GM18498 (cell line): ENCODE measurements around the gene TSPAN9.

Source experiments
- ATAC-seq: cut with Tn5 transposase; IDR thresholded peaks from one replicate; pipeline ENCODE4 v1.9.1; 2021; ENCODE audit warnings: mild to moderate bottlenecking, moderate library complexity; ENCODE audit not compliant: unreplicated experiment

The TSPAN9 gene

GRCh38 chr12:3288690-3289089, 211.5 kb downstream of the TSPAN9 start:
- ATAC-seq = no peak

DNA sequence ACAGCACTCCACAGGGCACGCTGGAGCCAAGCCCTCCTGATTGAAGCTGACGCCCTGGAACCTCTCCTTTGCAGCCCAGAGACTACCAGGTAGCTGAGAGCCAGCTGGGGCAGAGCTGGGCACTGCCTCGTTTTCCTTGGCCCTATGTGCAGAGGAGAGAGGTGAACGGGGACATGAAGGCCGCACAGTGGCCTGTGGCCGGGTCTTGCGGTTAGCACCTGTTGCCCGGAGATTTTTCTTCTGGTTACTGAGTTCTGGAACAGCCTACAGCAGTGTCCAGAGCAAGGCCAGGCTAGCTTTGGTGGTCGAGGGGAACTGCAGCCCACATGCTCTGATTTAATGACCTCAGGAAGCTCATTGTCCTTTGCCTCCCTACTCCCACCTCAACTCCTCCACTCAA, 212.5 kb downstream of the TSPAN9 start:
- no peak for ATAC-seq

DNA sequence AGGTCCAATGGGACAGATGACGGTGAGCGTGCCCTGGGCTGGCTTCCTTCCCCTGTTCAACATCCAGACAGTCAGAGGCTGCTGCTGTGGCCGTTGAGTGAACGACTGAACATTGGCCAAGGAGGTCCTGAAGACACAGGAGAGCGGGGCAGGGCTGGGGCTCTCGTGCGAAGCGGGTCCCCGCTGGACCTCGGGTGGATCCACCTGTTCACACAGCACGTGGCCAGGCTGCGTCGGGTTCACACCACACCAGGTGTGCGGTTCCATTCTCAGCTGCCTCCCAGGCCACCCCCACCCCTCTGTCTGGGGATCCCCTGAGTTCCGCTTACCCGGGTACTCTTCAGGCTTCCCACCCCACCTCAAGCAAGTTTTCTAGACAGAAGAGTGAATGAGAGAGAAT, 214.8 kb downstream of the TSPAN9 start:
- ATAC-seq = no peak

DNA sequence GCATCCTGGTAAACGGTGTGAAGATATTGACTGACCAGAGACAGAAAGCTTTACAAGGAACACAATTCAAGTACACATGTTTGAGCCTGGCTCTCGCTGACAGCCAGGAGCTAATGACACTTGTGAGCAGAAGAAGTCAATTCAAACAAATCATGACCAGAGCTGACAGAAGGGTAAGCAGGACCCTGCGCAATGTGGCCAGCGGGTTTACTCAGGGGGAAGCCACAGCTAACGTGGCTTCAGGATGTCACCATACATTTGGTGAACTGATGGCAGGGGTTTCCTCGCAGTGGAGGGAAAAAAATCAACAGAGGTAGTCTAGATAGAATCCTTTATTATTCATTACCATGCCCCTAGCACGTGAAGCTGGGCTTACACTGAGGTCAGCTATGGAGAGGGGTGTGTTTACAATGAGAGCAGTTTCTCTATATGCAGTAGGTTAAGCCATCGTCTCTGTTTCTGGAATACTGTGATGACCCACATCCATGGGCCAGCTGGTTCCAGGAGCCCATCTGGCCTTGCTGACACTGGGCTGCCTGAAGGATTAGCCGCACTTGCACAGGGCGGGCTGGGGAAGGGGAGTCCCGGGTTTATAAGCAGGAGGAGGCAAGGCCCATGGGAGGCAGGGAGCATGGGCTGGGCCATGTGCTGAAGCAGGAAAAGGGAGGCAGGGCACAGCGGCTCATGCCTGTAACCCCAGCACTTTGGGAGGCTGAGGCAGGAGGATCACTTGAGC, 215.7 kb downstream of the TSPAN9 start:
- no peak for ATAC-seq

GRCh38 chr12:3293446-3294161, 216.4 kb downstream of the TSPAN9 start:
- no peak for ATAC-seq

- ATAC-seq = no peak
These were observed 217.3 kb downstream of the TSPAN9 start for GRCh38 chr12:3294481-3294911.

- no peak for ATAC-seq
These were observed 218.0 kb downstream of the TSPAN9 start for GRCh38 chr12:3295225-3295624.

DNA sequence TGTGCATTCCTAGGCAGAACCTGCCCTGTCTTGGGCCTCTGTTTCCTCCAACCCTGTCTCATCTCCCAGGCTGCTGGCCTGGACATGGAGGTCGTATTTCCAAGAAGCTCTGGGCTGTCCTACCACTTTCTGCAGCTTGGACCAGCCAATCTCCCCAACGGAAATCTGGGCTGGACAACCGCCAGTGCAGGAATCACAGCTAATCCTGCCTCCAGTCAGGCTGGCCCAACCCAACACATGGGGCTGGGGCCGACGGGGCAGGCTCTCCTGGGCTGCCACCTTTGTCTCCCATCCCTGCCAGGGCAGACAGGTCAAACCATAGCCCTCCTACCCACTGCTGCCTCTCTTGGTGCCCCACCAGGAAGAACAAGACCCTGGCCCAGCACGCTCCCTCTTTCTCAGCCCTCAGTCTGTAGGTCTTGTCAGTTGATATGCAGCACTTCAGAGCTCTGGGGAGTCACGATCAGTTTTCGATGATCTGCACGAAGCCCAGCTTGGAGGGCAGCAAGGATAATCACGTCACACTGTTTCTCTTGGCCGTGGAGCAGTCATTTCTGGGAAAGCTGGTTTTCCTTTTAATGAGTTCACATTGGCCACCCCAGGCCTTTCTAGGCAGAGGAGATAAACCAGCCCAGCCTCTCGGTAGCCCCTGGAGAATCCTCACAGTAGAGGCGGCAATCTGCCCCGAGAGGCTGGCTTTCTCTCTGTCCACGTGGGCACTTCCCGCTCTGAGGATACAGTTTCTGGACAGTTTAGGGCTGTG, 218.6 kb downstream of the TSPAN9 start:
- no peak for ATAC-seq

- no peak for ATAC-seq
These were observed 219.2 kb downstream of the TSPAN9 start for GRCh38 chr12:3296409-3296701.

- ATAC-seq = no peak
These were observed 221.4 kb downstream of the TSPAN9 start for GRCh38 chr12:3298603-3299002.

DNA sequence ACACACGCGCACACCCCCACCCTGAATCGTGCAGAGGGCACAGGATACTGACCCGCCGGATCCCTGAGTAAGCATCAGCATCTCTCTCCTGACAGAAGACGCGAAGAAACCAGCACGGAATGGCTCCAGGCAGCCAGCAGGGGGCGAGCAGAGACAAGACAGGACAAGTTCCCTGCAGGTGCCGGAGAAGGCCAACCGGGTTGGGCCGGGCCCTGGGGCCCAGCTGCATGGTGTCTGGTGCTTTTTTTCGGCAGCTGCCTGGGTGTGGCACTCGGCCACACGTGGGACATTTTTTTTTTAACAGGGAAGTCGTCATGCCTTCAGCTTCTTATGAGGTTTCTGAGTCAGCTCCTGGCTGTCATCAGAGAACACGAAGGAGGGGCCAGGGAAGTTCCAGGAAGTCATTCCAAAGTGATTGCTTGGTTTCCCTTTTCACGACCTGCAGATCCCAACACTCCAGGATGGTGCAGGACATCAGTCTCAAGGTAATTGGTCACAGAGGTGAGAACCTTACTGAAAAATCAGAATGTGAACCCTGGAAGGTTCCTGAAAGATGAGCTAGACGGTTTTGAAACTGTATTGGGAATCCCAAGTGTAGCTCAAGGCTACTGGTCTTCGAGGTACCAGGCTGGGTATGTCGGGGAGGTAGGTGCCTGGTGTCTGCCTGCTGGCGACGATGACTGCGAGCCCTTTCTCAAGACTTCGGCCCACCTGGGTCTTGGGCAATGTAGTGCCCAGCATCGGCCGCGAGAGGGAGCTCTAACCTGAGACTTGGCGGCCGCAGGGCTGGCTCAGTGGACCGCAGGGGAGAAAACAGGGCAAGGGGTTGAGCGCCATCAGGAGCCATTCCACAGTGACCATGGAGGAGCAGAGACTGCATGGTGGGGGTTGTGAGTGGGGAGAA, 223.0 kb downstream of the TSPAN9 start:
- peak; percentile 71 for ATAC-seq

GRCh38 chr12:3300833-3301401, 223.7 kb downstream of the TSPAN9 start:
- ATAC-seq = no peak

DNA sequence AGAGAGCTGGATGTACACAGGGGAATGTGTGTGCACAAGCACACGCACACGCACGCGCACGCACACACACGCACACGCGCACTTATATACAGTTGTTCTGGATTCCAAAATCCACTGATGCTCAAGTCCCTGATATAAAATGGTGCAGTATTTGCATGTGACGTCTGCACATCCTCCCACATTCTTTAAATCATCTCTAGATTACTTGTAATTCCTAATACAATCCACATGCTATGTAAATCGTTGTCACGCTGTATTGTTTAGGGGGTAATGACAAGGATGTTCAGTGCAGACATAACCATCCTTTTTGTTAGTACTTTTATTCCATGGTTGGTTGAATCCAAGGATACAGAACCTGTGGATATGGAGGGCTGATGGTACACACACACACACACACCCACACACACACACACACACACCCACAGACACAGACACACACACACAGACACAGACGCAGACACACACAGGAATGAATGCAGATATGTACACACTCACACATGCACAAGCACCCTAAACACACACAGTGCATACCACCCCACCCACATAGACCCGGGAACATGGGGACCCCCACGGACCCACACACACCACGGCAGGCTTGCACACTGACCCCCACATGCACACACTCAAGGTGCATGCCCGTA, 225.3 kb downstream of the TSPAN9 start:
- ATAC-seq = no peak

GRCh38 chr12:3303410-3304136, 226.4 kb downstream of the TSPAN9 start:
- ATAC-seq = no peak

- ATAC-seq = no peak
These were observed 227.4 kb downstream of the TSPAN9 start for GRCh38 chr12:3304436-3305165.

DNA sequence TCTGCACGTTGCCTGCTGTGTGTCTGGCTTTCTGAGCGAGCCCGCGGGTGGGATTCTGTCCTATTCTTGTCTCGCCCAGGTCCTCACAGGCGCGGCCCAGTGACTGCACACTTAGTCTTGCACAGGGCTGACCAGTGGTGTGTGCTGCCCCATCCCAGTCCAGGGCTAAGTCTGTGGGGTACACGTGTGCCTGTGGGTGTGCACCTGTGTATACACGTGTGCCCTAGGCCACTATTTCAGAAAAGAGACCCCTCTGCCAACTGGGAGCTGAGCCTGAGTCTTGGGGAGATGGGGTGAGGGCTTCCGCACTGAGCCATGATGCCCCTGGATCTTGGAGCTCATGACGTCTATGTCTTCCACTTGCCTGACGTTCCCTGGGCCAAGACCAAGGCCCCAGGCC, 228.3 kb downstream of the TSPAN9 start:
- ATAC-seq = no peak

GRCh38 chr12:3305904-3306619, 228.9 kb downstream of the TSPAN9 start:
- ATAC-seq = no peak

GRCh38 chr12:3307389-3307788, 230.2 kb downstream of the TSPAN9 start:
- ATAC-seq = no peak
